CD4-positive, alpha-beta memory T cell (primary cell): ENCODE results near the gene SRRM3. TPM values are rescaled to one million over a fixed set of nuclear protein-coding genes. Genes with fewer than 3 reads are reported as not detected.

ENCODE experiments used
- CTCF ChIA-PET: fragments of 350-600 bp; sonication (Branson Sonifier 250); formaldehyde crosslinking; loops from one replicate; lab custom pipeline; 2021; ENCODE audit warnings: inconsistent platforms; ENCODE audit not compliant: partially characterized antibody; lab: Charles Lee
- POLR2A ChIA-PET: fragments of 350-600 bp; sonication (Branson Sonifier 250); formaldehyde crosslinking; loops from one replicate; lab custom pipeline; 2021; ENCODE audit not compliant: partially characterized antibody; lab: Charles Lee
- DNase-seq, 5 donors: peaks; one replicate each; pipeline versions ENCODE4 v3.0.0 to v3.0.0-alpha.2; 2020 to 2022; ENCODE audit warnings: mixed read lengths in 1 of 5
- H3K27ac ChIP-seq: one replicate; pipeline ENCODE4 v1.7.0; 2013; ENCODE audit warnings: low read depth, low read length
- H3K27me3 ChIP-seq: 2 replicates; pipeline ENCODE4 v1.7.0; 2013; ENCODE audit warnings: mild to moderate bottlenecking, low read length, moderate library complexity; ENCODE audit not compliant: insufficient read depth
- H3K36me3 ChIP-seq: 2 replicates; pipeline ENCODE4 v1.7.0; 2013; ENCODE audit warnings: mild to moderate bottlenecking, low read length, moderate library complexity; ENCODE audit not compliant: insufficient read depth
- H3K4me1 ChIP-seq: 2 replicates; pipeline ENCODE4 v1.7.0; 2013; ENCODE audit warnings: mild to moderate bottlenecking, low read length, moderate library complexity; ENCODE audit not compliant: insufficient read depth
- H3K4me3 ChIP-seq, 2 donors: one replicate each; pipeline ENCODE4 v1.7.0; 2013; ENCODE audit warnings: low read length in 2 of 2, mild to moderate bottlenecking in 1 of 2
- H3K9me3 ChIP-seq, 2 donors: one replicate each; pipeline ENCODE4 v1.7.0; 2013; ENCODE audit warnings: low read length in 2 of 2, control low read depth in 1 of 2; ENCODE audit not compliant: control insufficient read depth in 1 of 2
- H3K27ac Mint-ChIP-seq, 7 donors: one replicate each; pipeline ENCODE4 v1.8.0; 2020 to 2021; ENCODE audit warnings: mixed read lengths in 7 of 7, mild to moderate bottlenecking in 6 of 7, inconsistent platforms in 3 of 7, moderate library complexity in 3 of 7
- H3K27me3 Mint-ChIP-seq, 2 donors: one replicate each; pipeline ENCODE4 v1.8.0; 2020 to 2021; ENCODE audit warnings: mixed read lengths in 2 of 2
- H3K36me3 Mint-ChIP-seq, 2 donors: one replicate each; pipeline ENCODE4 v1.8.0; 2020 to 2021; ENCODE audit warnings: mixed read lengths in 2 of 2, inconsistent platforms in 1 of 2, mild to moderate bottlenecking in 1 of 2
- H3K4me1 Mint-ChIP-seq, 4 donors: one replicate each; pipeline ENCODE4 v1.8.0; 2020 to 2021; ENCODE audit warnings: mixed read lengths in 4 of 4, mild to moderate bottlenecking in 1 of 4
- H3K4me3 Mint-ChIP-seq, 8 donors: one replicate each; pipeline ENCODE4 v1.8.0; 2020 to 2021; ENCODE audit warnings: mixed read lengths in 8 of 8, mild to moderate bottlenecking in 7 of 8, moderate library complexity in 6 of 8, inconsistent platforms in 3 of 8
- H3K9me3 Mint-ChIP-seq, 8 donors: one replicate each; pipeline ENCODE4 v1.8.0; 2020 to 2021; ENCODE audit warnings: mixed read lengths in 8 of 8, mild to moderate bottlenecking in 5 of 8, inconsistent platforms in 3 of 8, moderate library complexity in 1 of 8
- intact Hi-C: fragments of 100-400 bp; cut with micrococcal nuclease; formaldehyde crosslinking; loops from one replicate; pipeline ENCODE4 v1.15.1; 2023
- polyA plus RNA-seq, 2 donors: library from polyadenylated mRNA; unstranded; fragments of 300-500 nt; fragmentation: Illumina TruSeq; gene quantifications; one replicate each; pipeline ENCODE4 v1.2.3, GENCODE V29; 2021
- total RNA-seq, 2 experiments: library from RNA; stranded (reverse); gene quantifications; one replicate each; pipeline ENCODE4 v1.2.3, GENCODE V29; 2021

SRRM3 gene
- total and polyA plus RNA-seq, 4 experiments from 2014 or later, result not detected

- no peaks in the 10 kb centered on the region for H3K27me3 Mint-ChIP-seq
- H3K4me3 ChIP-seq, result no peak overlapping the region
These were observed 95.3 kb downstream of the SRRM3 start for GRCh38 chr7:76296743-76297740.

DNA sequence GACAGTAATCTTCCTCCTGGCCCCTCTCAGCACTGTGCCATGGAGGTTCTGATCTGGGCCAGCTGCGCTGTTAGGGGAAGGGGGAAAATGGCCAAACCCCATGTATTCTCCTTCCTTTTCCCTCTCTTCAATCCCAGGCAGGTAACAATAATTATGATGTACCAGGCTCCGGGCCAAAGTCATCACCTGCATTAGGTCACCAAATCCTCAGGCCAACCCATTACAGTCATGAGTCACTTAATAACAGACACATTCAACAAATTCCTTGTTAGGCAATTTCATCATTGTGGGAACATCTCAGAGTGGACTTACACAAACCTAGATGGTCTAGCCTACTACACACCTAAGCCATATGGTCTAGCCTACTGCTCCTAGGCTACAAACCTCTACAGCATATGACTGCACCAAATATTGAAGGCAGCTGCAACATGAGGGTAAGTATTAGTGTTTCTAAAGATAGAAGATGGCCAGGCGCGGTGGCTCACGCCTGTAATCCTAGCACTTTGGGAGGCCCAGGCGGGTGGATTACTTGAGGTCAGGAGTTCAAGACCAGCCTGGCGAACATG lies 98.6 kb downstream of the SRRM3 start:
- DNase-seq, result no peak
- H3K27me3 ChIP-seq, result no peaks in the 10 kb centered on the region
- intact Hi-C loops, result loop anchor here (5.0 kb wide), 1 partner anchor 1397 kb away; the partner anchor contains the start of gene RSBN1L
- H3K4me3 ChIP-seq, result no peak overlapping the region
- Mint-ChIP-seq H3K4me3 (peak overlapping the region in 1 of 8 donors; percentile 32), H3K36me3 (peaks cover 0 to 2% of the 10 kb centered on the region in 2 donors), H3K4me1 (peaks cover 11 to 24% (median 15%) of the 10 kb centered on the region in 4 donors), H3K27me3 (no peaks in the 10 kb centered on the region), H3K27ac (peak overlapping the region in 2 of 7 donors; percentile 5 to 37), H3K9me3 (no peaks in the 10 kb centered on the region)
- no peak overlapping the region for H3K27ac ChIP-seq
- no peaks in the 10 kb centered on the region for H3K36me3 ChIP-seq
- POLR2A ChIA-PET, result no interaction called here
- CTCF ChIA-PET, result interaction anchor here (16.4 kb wide), 1 partner anchor 11 kb away, joined by 350 read pairs; no protein-coding TSS in a partner anchor
- H3K9me3 ChIP-seq, result no peaks in the 10 kb centered on the region
- H3K4me1 ChIP-seq, result peaks cover 6% of the 10 kb centered on the region

More at GRCh38 chr7:76296743-76297740, 95.3 kb downstream of the SRRM3 start:
- no peaks in the 10 kb centered on the region for H3K27me3 ChIP-seq
- H3K36me3 Mint-ChIP-seq, result no peaks in the 10 kb centered on the region
- ChIA-PET CTCF (interaction anchor here (16.4 kb wide), 1 partner anchor 14 kb away, joined by 350 read pairs; no protein-coding TSS in a partner anchor), POLR2A (no interaction called here)
- H3K4me3 Mint-ChIP-seq, result no peak overlapping the region
- no peaks in the 10 kb centered on the region for H3K4me1 ChIP-seq
- no peaks in the 10 kb centered on the region for H3K36me3 ChIP-seq
- no peak for DNase-seq
- H3K9me3 Mint-ChIP-seq, result no peaks in the 10 kb centered on the region
- H3K9me3 ChIP-seq, result no peaks in the 10 kb centered on the region
- no peak overlapping the region for H3K27ac Mint-ChIP-seq
- no peak overlapping the region for H3K27ac ChIP-seq
- H3K4me1 Mint-ChIP-seq, result peaks cover 0 to 4% (median 3%) of the 10 kb centered on the region in 4 donors
- intact Hi-C loops, result no loop called here

- peaks cover 11 to 24% (median 15%) of the 10 kb centered on the region in 4 donors for H3K4me1 Mint-ChIP-seq
- H3K36me3 ChIP-seq, result no peaks in the 10 kb centered on the region
- H3K9me3 ChIP-seq, result no peaks in the 10 kb centered on the region
- ChIA-PET POLR2A (interaction anchor here (1.6 to 3.3 kb wide), 2 partner anchors 16 to 58 kb away, joined by 6 to 26 read pairs; partner anchors contain the start of gene YWHAG), CTCF (interaction anchor here (16.4 kb wide), 1 partner anchor 10 kb away, joined by 350 read pairs; no protein-coding TSS in a partner anchor)
- H3K4me3 Mint-ChIP-seq, result peak overlapping the region in 5 of 8 donors; percentile 13 to 30 (median 17)
- no peak overlapping the region for H3K4me3 ChIP-seq
- no peak for DNase-seq
- H3K36me3 Mint-ChIP-seq, result peaks cover 0 to 2% of the 10 kb centered on the region in 2 donors
- H3K4me1 ChIP-seq, result peaks cover 6% of the 10 kb centered on the region
- H3K27ac Mint-ChIP-seq, result peak overlapping the region in 1 of 7 donors; percentile 90
- H3K27me3 Mint-ChIP-seq, result no peaks in the 10 kb centered on the region
- H3K27ac ChIP-seq, result no peak overlapping the region
- intact Hi-C loops, result loop anchor here (5.0 kb wide), 1 partner anchor 1396 kb away; the partner anchor contains the start of gene RSBN1L
- H3K9me3 Mint-ChIP-seq, result no peaks in the 10 kb centered on the region
- no peaks in the 10 kb centered on the region for H3K27me3 ChIP-seq
These were observed 99.3 kb downstream of the SRRM3 start for GRCh38 chr7:76301000-76301399.

GRCh38 chr7:76302347-76303201 lies 100.9 kb downstream of the SRRM3 start, which contains the start of gene HSPB1:
Gene HSPB1, plus strand, starts transcription at chr7:76302673. Its CDS starts 40 bp downstream, at chr7:76302713.
- Histone ChIP-seq H3K36me3 (no peaks in the 10 kb centered on the region), H3K9me3 (no peaks in the 10 kb centered on the region), H3K4me1 (peaks cover 6% of the 10 kb centered on the region), H3K4me3 (peak within 1 kb of the TSS; percentile 61 to 63), H3K27ac (peak within 1 kb of the TSS; percentile 62), H3K27me3 (no peaks in the 10 kb centered on the region)
- Mint-ChIP-seq H3K27me3 (no peaks in the 10 kb centered on the region), H3K36me3 (peaks cover 0 to 2% of the 10 kb centered on the region in 2 donors), H3K4me3 (peak within 1 kb of the TSS; percentile 90 to 97 (median 92)), H3K4me1 (peaks cover 11 to 24% (median 15%) of the 10 kb centered on the region in 4 donors), H3K27ac (peak within 1 kb of the TSS; percentile 88 to 96 (median 93)), H3K9me3 (no peaks in the 10 kb centered on the region)
- peak; percentile 61 to 82 (median 65) for DNase-seq
- ChIA-PET CTCF (interaction anchor here (0.6 to 17.2 kb wide), 5 partner anchors 4 to 124 kb away, joined by 3 to 350 read pairs (median 5); partner anchors contain the start of gene HSPB1), POLR2A (interaction anchor here (1.0 to 3.3 kb wide), 5 partner anchors 11 to 56 kb away, joined by 3 to 26 read pairs (median 9); partner anchors contain the start of gene YWHAG)
- intact Hi-C loops, result loop anchor here (1.0 to 5.0 kb wide), 6 partner anchors 12 to 1395 kb away; partner anchors contain the start of genes RSBN1L and YWHAG

DNA sequence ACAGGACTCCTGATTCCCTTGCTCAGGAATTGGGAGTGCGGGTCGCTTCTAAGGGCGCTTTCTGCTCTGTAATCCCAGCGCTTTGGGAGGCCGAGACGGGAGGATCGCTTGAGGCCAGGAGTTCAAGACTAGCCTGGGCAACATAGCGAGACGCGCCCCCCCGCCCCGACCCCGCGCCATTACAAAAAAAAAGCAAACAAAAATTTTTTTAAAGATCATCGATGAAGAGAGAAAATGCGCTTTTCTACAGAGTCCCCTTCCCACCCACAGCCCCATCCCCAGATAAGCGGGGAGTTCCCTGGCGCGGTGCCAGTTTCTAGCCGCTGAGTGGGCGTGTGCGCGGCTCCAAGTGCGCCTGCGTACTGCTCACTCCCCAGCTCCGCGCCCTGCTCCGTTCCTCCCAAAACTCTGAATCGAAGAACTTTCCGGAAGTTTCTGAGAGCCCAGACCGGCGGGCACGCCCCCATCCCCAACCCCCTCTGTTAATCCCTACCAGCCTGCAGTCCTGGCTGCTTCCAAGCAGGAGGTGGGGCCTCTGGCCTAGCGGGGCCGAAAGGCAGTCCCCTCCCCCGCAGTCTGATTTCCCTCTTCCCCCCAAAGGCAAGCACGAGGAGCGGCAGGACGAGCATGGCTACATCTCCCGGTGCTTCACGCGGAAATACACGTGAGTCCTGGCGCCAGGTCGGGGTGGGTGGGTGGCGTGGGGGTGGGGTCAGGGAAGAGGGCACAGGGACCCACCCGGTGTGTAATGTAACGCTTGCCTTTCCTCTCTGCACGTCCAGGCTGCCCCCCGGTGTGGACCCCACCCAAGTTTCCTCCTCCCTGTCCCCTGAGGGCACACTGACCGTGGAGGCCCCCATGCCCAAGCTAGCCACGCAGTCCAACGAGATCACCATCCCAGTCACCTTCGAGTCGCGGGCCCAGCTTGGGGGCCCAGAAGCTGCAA lies 101.8 kb downstream of the SRRM3 start:
- Mint-ChIP-seq H3K27me3 (no peaks in the 10 kb centered on the region), H3K4me1 (peaks cover 11 to 24% (median 15%) of the 10 kb centered on the region in 4 donors), H3K9me3 (no peaks in the 10 kb centered on the region), H3K27ac (peak overlapping the region; percentile 88 to 96 (median 89)), H3K36me3 (peaks cover 0 to 2% of the 10 kb centered on the region in 2 donors), H3K4me3 (peak overlapping the region; percentile 90 to 96 (median 92))
- peak overlapping the region; percentile 62 for H3K27ac ChIP-seq
- H3K4me3 ChIP-seq, result peak overlapping the region; percentile 61 to 63
- H3K4me1 ChIP-seq, result peaks cover 6% of the 10 kb centered on the region
- intact Hi-C loops, result loop anchor here (2.0 to 5.0 kb wide), 4 partner anchors 21 to 1394 kb away; partner anchors contain the start of genes RSBN1L and YWHAG
- POLR2A ChIA-PET, result interaction anchor here (0.6 to 3.3 kb wide), 6 partner anchors 10 to 1661 kb away, joined by 3 to 26 read pairs (median 7); partner anchors contain the start of gene YWHAG
- H3K36me3 ChIP-seq, result no peaks in the 10 kb centered on the region
- no peaks in the 10 kb centered on the region for H3K27me3 ChIP-seq
- no peaks in the 10 kb centered on the region for H3K9me3 ChIP-seq
- peak; percentile 73 to 83 (median 76) for DNase-seq
- CTCF ChIA-PET, result interaction anchor here (1.8 to 17.2 kb wide), 3 partner anchors 5 to 125 kb away, joined by 3 to 350 read pairs (median 350); partner anchors contain the start of gene HSPB1
